ENCODE data around the gene ATAD2B. TPM values are rescaled to one million over a fixed set of nuclear protein-coding genes. Genes with fewer than 3 reads are reported as not detected.

The ATAD2B gene
- total and polyA plus RNA-seq, 12 donors = 2.2 to 11.8 (median 8.7) TPM

DNA sequence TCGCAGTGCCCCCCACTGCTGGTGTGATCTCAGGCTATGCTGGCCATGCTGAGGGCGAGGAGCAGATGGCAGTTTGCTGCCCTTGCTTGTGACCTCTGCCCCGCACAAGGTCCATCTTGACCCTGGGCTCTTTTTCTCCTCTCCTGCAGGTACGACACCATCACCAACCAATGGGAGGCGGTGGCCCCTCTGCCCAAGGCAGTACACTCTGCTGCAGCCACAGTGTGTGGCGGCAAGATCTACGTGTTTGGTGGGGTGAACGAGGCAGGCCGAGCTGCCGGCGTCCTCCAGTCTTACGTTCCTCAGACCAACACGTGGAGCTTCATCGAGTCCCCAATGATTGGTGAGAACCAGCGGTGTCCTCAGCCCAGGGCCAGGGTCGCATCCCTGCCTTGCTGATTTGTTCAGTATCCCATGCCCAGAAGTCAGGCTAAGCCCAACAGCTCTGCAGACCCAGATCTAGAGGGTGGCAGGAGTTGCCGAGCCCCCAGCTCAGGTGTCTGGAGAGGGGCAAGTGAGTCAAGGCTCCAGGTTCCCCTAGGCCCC, 223.8 kb downstream of the ATAD2B start:
- DNase-seq (no peak), ATAC-seq (no peak)
- Histone ChIP-seq H3K4me3 (no peak overlapping the region), H3K27ac (no peak overlapping the region), H3K4me1 (peaks cover 0 to 6% (median 0%) of the 10 kb centered on the region in 9 donors), H3K9me3 (peaks cover 0 to 4% (median 0%) of the 10 kb centered on the region in 11 donors), H3K36me3 (peaks cover 0 to 59% (median 13%) of the 10 kb centered on the region in 9 donors), H3K27me3 (no peaks in the 10 kb centered on the region)
- TF ChIP-seq, protein P1, sequence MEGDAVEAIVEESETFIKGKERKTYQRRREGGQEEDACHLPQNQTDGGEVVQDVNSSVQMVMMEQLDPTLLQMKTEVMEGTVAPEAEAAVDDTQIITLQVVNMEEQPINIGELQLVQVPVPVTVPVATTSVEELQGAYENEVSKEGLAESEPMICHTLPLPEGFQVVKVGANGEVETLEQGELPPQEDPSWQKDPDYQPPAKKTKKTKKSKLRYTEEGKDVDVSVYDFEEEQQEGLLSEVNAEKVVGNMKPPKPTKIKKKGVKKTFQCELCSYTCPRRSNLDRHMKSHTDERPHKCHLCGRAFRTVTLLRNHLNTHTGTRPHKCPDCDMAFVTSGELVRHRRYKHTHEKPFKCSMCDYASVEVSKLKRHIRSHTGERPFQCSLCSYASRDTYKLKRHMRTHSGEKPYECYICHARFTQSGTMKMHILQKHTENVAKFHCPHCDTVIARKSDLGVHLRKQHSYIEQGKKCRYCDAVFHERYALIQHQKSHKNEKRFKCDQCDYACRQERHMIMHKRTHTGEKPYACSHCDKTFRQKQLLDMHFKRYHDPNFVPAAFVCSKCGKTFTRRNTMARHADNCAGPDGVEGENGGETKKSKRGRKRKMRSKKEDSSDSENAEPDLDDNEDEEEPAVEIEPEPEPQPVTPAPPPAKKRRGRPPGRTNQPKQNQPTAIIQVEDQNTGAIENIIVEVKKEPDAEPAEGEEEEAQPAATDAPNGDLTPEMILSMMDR (IDR thresholded peaks at IDR 0.05) = no peak
- 97% methylated on average over 17 of the region's 17 CpGs for WGBS, 2 donors
- intact Hi-C loops (cut with DNase I) = no loop called here

DNA sequence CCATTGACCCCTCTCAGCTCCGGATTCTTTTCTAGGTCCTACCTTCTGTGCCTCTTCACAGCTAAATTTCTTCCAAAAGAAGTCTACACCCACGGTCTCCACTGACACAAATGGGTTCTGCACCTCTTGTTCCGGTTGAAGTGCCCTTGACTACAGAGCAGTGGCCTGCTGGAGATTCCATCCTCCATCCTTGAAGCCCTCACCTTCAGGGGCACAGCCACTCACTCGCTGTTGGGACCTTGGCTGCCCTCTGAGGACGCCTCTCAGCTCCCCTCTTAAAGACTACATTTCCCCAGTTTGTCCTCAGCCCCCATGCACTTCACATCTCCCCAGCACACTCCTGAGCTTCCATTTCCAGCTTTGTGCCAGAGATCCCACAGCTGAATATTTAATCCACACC, 226.3 kb downstream of the ATAD2B start:
- Histone ChIP-seq H3K27me3 (no peaks in the 10 kb centered on the region), H3K9me3 (peaks cover 0 to 4% (median 0%) of the 10 kb centered on the region in 11 donors), H3K27ac (no peak overlapping the region), H3K36me3 (peaks cover 0 to 44% (median 3%) of the 10 kb centered on the region in 9 donors), H3K4me1 (peaks cover 0 to 6% (median 0%) of the 10 kb centered on the region in 9 donors), H3K4me3 (no peak overlapping the region)
- WGBS, 2 donors = 81 to 92% methylated on average over 5 of the region's 5 CpGs
- TF ChIP-seq, protein P1 (IDR thresholded peaks at IDR 0.05) = no peak
- ATAC-seq (no peak), DNase-seq (no peak)
- intact Hi-C loops (cut with DNase I) = no loop called here

DNA sequence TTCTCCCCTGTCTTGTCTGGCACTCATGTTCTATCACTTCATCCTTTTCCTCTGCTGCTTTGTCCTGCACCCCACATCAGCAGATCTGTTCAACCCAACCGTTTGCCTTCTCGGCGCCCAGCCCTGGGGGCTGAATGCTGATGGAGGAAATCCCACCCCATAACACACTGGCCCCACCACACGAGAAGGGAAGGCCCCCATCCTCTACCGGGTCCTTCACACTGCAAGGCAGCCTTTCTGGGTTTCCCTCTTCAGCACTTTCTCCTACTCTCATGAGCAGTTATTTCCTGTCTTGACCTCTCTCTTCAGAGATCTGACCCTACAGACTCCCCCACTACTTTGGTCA, 227.4 kb downstream of the ATAD2B start:
- intact Hi-C loops (cut with DNase I) = no loop called here
- H3K27ac ChIP-seq = no peak overlapping the region
- no peak for DNase-seq

DNA sequence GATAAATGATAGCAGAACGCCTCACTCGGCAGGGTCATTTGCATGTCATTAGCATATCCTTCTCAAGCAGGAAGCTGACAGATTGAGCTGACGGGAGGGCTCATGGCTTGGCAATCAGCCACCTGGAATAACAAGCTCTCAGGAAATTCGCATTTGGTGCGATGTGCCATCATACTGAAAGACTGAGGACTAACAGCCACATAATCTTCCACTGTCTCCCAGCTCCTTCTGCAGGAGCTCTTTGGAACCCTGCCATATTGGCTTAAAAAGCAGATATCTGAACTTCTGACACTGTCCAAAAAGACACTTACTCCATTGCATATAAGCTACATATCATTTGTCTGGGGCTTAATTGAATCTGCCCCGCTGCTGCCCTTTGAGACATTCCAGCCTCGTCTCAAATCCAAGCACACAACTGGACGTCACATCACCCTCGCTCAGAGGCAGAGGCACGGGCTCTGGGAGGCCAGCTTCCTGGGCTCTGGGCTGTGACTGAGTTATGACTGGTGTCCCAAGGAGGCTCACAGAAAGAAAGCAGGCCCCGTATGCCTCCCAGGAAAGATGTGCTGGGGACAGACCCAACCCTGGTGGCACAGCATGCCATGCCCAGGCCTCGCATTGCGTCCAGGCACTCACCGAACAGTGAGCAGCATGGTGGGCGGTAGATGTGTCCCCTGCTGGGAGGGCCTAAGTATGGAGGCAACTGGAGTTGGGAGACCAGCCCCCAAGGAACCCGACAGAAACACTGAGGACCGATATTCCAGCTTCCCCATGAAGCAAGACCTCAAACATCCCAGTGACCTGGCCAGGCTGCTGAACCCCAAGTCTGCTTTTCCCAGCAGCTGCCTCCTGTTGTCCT, 228.0 kb downstream of the ATAD2B start:
- intact Hi-C loops (cut with DNase I) = no loop called here
- H3K4me1 ChIP-seq = peaks cover 0 to 6% (median 0%) of the 10 kb centered on the region in 9 donors
- peak in 4 of 8 donors; percentile 5 to 47 (median 18) for ATAC-seq
- no peak for DNase-seq
- TF ChIP-seq, protein P1 (IDR thresholded peaks at IDR 0.05) = no peak
- 75 to 82% methylated on average over 17 of the region's 17 CpGs for WGBS, 2 donors
- no peaks in the 10 kb centered on the region for H3K27me3 ChIP-seq
- no peak overlapping the region for H3K4me3 ChIP-seq
- peaks cover 0 to 33% (median 0%) of the 10 kb centered on the region in 9 donors for H3K36me3 ChIP-seq
- H3K9me3 ChIP-seq = peaks cover 0 to 4% (median 0%) of the 10 kb centered on the region in 11 donors
- no peak overlapping the region for H3K27ac ChIP-seq

More for the DNA sequence above, 227.4 kb downstream of the ATAD2B start:
- WGBS, 2 donors = 96 to 97% methylated on average over 5 of the region's 5 CpGs
- Histone ChIP-seq H3K36me3 (peaks cover 0 to 36% (median 0%) of the 10 kb centered on the region in 9 donors), H3K4me1 (peaks cover 0 to 6% (median 0%) of the 10 kb centered on the region in 9 donors), H3K9me3 (peaks cover 0 to 4% (median 0%) of the 10 kb centered on the region in 11 donors), H3K4me3 (no peak overlapping the region), H3K27me3 (no peaks in the 10 kb centered on the region)
- no peak for ATAC-seq
- TF ChIP-seq, protein P1 (IDR thresholded peaks at IDR 0.05) = no peak

Other genes with a start within 250 kb of the ATAD2B start
- 10 to 100 TPM; 18.8 to 23.8 (median 19.8) TPM for gene UBXN2A, start 13.3 kb upstream of the ATAD2B start, total RNA-seq
- 1 to 10 TPM; 7.9 to 8.1 TPM for gene UBXN2A, start 13.3 kb upstream of the ATAD2B start, polyA plus RNA-seq
- under 1 TPM in 4 of 10 donors, not detected in 6; 0.19 to 0.66 (median 0.41) TPM for gene MFSD2B, start 83.0 kb upstream of the ATAD2B start, total RNA-seq
- gene MFSD2B, start 83.0 kb upstream of the ATAD2B start, polyA plus RNA-seq = under 1 TPM; 0.07 to 0.20 TPM
- 10 to 100 TPM in 1 of 10 donors, 1 to 10 TPM in 9; 4.8 to 10.1 (median 6.2) TPM for gene WDCP, start 120.3 kb upstream of the ATAD2B start, total RNA-seq
- gene WDCP, start 120.3 kb upstream of the ATAD2B start, polyA plus RNA-seq = 1 to 10 TPM; 1.8 to 2.8 TPM
- gene FKBP1B, start 122.6 kb upstream of the ATAD2B start, total RNA-seq = 1 to 10 TPM in 8 of 10 donors, under 1 TPM in 1, not detected in 1; 0.61 to 2.8 (median 1.7) TPM
- 1 to 10 TPM; 3.4 to 6.3 TPM for gene FKBP1B, start 122.6 kb upstream of the ATAD2B start, polyA plus RNA-seq
- gene SF3B6, start 149.2 kb upstream of the ATAD2B start, total RNA-seq = 10 to 100 TPM; 52.9 to 64.6 (median 57.4) TPM
- gene SF3B6, start 149.2 kb upstream of the ATAD2B start, polyA plus RNA-seq = 10 to 100 TPM; 29.2 to 81.7 TPM
- 10 to 100 TPM in 6 of 10 donors, 1 to 10 TPM in 4; 8.7 to 18.3 (median 12.3) TPM for gene TP53I3, start 157.7 kb upstream of the ATAD2B start, total RNA-seq
- 10 to 100 TPM; 16.4 to 17.2 TPM for gene TP53I3, start 157.7 kb upstream of the ATAD2B start, polyA plus RNA-seq
- gene PFN4, start 196.2 kb upstream of the ATAD2B start, total RNA-seq = 1 to 10 TPM in 2 of 10 donors, under 1 TPM in 6, not detected in 2; 0.35 to 1.6 (median 0.78) TPM
- 1 to 10 TPM in 1 of 2 donors, under 1 TPM in 1; 0.28 to 2.3 TPM for gene PFN4, start 196.2 kb upstream of the ATAD2B start, polyA plus RNA-seq
- gene FAM228B, start 196.3 kb upstream of the ATAD2B start, total RNA-seq = 10 to 100 TPM; 21.6 to 35.4 (median 27.3) TPM
- gene FAM228B, start 196.3 kb upstream of the ATAD2B start, polyA plus RNA-seq = 10 to 100 TPM in 1 of 2 donors, 1 to 10 TPM in 1; 4.7 to 76.4 TPM
- gene FAM228A, start 247.9 kb upstream of the ATAD2B start, total RNA-seq = 1 to 10 TPM in 2 of 10 donors, under 1 TPM in 7, not detected in 1; 0.25 to 4.1 (median 0.41) TPM
- 1 to 10 TPM in 1 of 2 donors, under 1 TPM in 1; 0.29 to 1.3 TPM for gene FAM228A, start 247.9 kb upstream of the ATAD2B start, polyA plus RNA-seq